SJSA1 (cell line): ENCODE results near the gene MRPS12. TPM values are rescaled to one million over a fixed set of nuclear protein-coding genes. Genes with fewer than 3 reads are reported as not detected.

Experiments
- DNase-seq, 2 experiments: peaks; one replicate each; pipeline ENCODE4 v3.0.0-alpha.2; 2015 to 2020; ENCODE audit warnings: low spot score in 2 of 2, low read depth in 1 of 2
- H3K27ac ChIP-seq: fragments of 250-450 bp; sonication (Bioruptor Pico); 2 replicates; pipeline ENCODE4 v1.5.1; 2020; ENCODE audit warnings: mild to moderate bottlenecking, moderate library complexity
- H3K27me3 ChIP-seq: fragments of 250-450 bp; sonication (Bioruptor Pico); replicated peaks from 2 replicates; pipeline ENCODE4 v1.5.1; 2020; ENCODE audit warnings: mild to moderate bottlenecking, moderate library complexity
- H3K36me3 ChIP-seq: fragments of 250-450 bp; sonication (Bioruptor Pico); 2 replicates; pipeline ENCODE4 v1.5.1; 2020; ENCODE audit warnings: mild to moderate bottlenecking
- H3K4me1 ChIP-seq: fragments of 250-450 bp; sonication (Bioruptor Pico); replicated peaks from 2 replicates; pipeline ENCODE4 v1.6.1; 2021; ENCODE audit warnings: mild to moderate bottlenecking
- H3K4me3 ChIP-seq: fragments of 250-450 bp; sonication (Bioruptor Pico); 2 replicates; pipeline ENCODE4 v1.5.1; 2020; ENCODE audit warnings: mild to moderate bottlenecking
- H3K9me3 ChIP-seq: fragments of 250-450 bp; sonication (Bioruptor Pico); replicated peaks from 2 replicates; pipeline ENCODE4 v1.5.1; 2020; ENCODE audit warnings: mild to moderate bottlenecking
- total RNA-seq: library from RNA; depleted of rRNA; stranded (reverse); fragments of >200 nt; shearing (Covaris generic); gene quantifications from 2 replicates; pipeline ENCODE4 v1.2.3, GENCODE V29; 2014

The MRPS12 gene
- total RNA-seq, 1 experiment from 2014 or later, result 60.6 TPM

DNA sequence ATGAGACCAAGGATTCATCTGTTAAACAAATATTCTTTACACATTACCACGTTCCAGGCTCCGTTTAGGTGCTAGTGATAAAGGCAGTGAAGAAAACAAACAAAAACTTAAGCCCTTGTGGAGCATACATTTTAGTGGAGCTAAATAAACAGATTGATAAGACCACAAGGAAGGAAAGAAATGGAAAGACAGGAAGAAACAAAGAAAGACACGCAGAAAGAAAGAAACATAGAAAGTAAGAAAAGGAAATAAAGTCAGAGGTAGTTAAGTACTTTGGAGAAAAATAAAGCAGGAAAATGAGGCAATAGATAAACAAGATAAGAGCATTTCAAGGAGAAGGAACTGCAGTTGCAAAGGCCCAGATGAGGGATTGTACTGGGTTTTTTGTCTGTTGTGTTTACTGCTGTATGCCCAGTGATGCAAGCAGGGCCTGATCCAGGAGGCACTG, 30.0 kb upstream of the MRPS12 start:
- peaks cover 6% of the 10 kb centered on the region; the same call in 1 of the 2 replicates for H3K4me1 ChIP-seq
- no peaks in the 10 kb centered on the region for H3K9me3 ChIP-seq
- no peak for DNase-seq
- H3K27me3 ChIP-seq, result no peaks in the 10 kb centered on the region
- H3K27ac ChIP-seq, result peak overlapping the region; percentile 90; the same call in 1 of the 2 replicates
- peaks cover 12% of the 10 kb centered on the region for H3K36me3 ChIP-seq
- peak overlapping the region; percentile 69 for H3K4me3 ChIP-seq

- no peak overlapping the region for H3K4me3 ChIP-seq
- H3K9me3 ChIP-seq, result no peaks in the 10 kb centered on the region
- no peaks in the 10 kb centered on the region for H3K27me3 ChIP-seq
- no peak for DNase-seq
- H3K4me1 ChIP-seq, result peaks cover 6% of the 10 kb centered on the region; the same call in 1 of the 2 replicates
- no peak overlapping the region for H3K27ac ChIP-seq
- H3K36me3 ChIP-seq, result peaks cover 15% of the 10 kb centered on the region
Measured at GRCh38 chr19:38901683-38902082, 29.1 kb upstream of the MRPS12 start.

DNA sequence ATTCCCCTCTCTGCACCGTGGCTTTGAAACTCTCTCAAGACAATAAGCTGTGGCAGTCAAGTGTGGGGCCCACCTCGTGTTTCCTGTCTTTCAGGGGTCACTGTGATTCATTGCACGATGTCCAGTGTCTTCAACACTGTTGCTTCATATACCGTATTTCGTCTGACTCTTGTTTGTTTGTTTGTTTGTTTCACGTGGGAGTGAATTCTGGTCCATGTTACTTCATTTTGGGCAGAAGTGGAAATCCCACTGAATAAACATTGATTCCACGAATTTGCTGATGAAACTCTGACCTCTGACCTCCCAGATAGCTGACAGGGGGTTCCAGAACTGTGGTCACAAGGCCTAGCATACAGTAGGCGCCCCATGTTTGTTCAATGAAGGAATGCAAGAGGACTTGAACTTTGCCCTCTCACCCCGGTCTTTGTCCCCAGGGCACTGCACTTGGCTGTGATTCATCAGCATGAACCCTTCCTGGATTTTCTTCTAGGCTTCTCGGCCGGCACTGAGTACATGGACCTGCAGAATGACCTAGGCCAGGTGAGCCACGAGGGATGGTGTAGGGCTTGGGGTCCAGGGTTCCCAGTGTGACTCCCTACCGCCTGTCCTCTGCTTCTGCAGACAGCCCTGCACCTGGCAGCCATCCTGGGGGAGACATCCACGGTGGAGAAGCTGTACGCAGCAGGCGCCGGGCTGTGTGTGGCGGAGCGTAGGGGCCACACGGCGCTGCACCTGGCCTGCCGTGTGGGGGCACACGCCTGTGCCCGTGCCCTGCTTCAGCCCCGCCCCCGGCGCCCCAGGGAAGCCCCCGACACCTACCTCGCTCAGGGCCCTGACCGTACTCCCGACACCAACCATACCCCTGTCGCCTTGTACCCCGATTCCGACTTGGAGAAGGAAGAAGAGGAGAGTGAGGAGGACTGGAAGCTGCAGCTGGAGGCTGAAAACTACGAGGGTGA, 25.9 kb upstream of the MRPS12 start:
- peaks cover 27% of the 10 kb centered on the region for H3K36me3 ChIP-seq
- H3K9me3 ChIP-seq, result no peaks in the 10 kb centered on the region
- no peaks in the 10 kb centered on the region for H3K27me3 ChIP-seq
- H3K4me3 ChIP-seq, result no peak overlapping the region
- DNase-seq, result no peak
- H3K4me1 ChIP-seq, result no peaks in the 10 kb centered on the region
- H3K27ac ChIP-seq, result no peak overlapping the region

DNA sequence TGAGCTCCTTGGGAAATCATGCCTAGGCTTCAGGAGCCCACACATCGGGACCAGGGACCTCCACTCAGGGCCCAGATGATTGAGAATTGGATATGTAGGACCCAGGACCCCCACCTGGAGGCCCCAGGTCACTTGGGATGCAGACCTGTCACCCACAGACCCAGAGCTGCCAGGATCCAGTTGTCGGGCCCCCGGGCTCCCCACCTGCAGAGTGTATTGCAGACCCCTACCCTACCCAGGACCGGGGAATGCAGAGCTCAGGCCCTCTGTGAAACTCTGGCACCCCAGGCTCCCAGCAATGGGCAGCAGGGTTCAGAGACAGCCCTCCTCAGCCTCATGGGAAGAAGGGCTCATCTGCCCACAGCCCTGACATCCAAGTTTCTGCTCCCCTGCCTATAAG, 25.1 kb upstream of the MRPS12 start:
- H3K4me1 ChIP-seq, result no peaks in the 10 kb centered on the region
- no peak overlapping the region for H3K4me3 ChIP-seq
- H3K36me3 ChIP-seq, result peaks cover 27% of the 10 kb centered on the region
- no peaks in the 10 kb centered on the region for H3K27me3 ChIP-seq
- DNase-seq, result no peak
- no peak overlapping the region for H3K27ac ChIP-seq
- no peaks in the 10 kb centered on the region for H3K9me3 ChIP-seq

DNA sequence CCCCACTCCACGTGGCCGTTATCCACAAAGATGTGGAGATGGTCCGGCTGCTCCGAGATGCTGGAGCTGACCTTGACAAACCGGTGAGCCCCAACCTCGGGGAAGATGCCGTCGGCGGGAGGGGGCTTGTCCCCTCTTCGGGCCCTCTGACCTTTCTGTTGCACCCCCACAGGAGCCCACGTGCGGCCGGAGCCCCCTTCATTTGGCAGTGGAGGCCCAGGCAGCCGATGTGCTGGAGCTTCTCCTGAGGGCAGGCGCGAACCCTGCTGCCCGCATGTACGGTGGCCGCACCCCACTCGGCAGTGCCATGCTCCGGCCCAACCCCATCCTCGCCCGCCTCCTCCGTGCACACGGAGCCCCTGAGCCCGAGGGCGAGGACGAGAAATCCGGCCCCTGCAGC, 23.5 kb upstream of the MRPS12 start:
- H3K9me3 ChIP-seq, result no peaks in the 10 kb centered on the region
- DNase-seq, result no peak
- H3K36me3 ChIP-seq, result peaks cover 27% of the 10 kb centered on the region
- H3K27me3 ChIP-seq, result no peaks in the 10 kb centered on the region
- H3K4me1 ChIP-seq, result no peaks in the 10 kb centered on the region
- H3K27ac ChIP-seq, result no peak overlapping the region
- no peak overlapping the region for H3K4me3 ChIP-seq

- H3K4me1 ChIP-seq, result no peaks in the 10 kb centered on the region
- H3K27ac ChIP-seq, result no peak overlapping the region
- no peaks in the 10 kb centered on the region for H3K9me3 ChIP-seq
- peaks cover 27% of the 10 kb centered on the region for H3K36me3 ChIP-seq
- DNase-seq, result no peak
- H3K27me3 ChIP-seq, result no peaks in the 10 kb centered on the region
- H3K4me3 ChIP-seq, result no peak overlapping the region
Measured at GRCh38 chr19:38907670-38908069, 23.1 kb upstream of the MRPS12 start.

DNA sequence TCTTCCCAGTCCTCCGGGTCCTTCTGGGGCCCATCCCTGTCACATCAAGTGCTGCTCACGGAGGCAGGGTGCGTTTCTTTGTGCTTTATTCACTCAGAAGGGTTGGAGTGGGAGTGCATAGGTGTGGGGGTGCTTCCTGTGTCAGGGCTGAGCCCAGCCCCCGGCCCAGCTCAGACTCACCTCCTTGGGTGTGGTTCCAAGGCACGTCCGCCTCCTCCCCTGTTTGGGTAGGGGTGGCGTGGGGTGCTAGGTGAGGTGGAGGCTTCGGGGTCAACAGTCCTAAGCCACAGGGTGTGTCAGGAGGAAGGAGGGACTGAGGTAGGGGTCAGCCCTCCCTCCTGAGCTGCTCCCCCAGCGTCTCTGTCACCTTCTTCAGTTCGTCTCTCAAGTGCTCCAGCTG, 21.8 kb upstream of the MRPS12 start:
- Histone ChIP-seq H3K4me1 (no peaks in the 10 kb centered on the region), H3K9me3 (no peaks in the 10 kb centered on the region), H3K27ac (no peak overlapping the region), H3K27me3 (no peaks in the 10 kb centered on the region), H3K36me3 (peaks cover 27% of the 10 kb centered on the region), H3K4me3 (no peak overlapping the region)
- no peak for DNase-seq

GRCh38 chr19:38910488-38910887, 20.3 kb upstream of the MRPS12 start:
- H3K27ac ChIP-seq, result no peak overlapping the region
- no peaks in the 10 kb centered on the region for H3K27me3 ChIP-seq
- no peak for DNase-seq
- no peaks in the 10 kb centered on the region for H3K4me1 ChIP-seq
- H3K36me3 ChIP-seq, result peaks cover 18% of the 10 kb centered on the region; the same call in 1 of the 2 replicates
- H3K9me3 ChIP-seq, result no peaks in the 10 kb centered on the region
- H3K4me3 ChIP-seq, result no peak overlapping the region

- Histone ChIP-seq H3K4me1 (no peaks in the 10 kb centered on the region), H3K27ac (no peak overlapping the region), H3K4me3 (no peak overlapping the region), H3K9me3 (no peaks in the 10 kb centered on the region), H3K36me3 (peaks cover 13% of the 10 kb centered on the region; the same call in 1 of the 2 replicates), H3K27me3 (no peaks in the 10 kb centered on the region)
- no peak for DNase-seq
Measured at GRCh38 chr19:38911388-38912001, 19.2 kb upstream of the MRPS12 start.

DNA sequence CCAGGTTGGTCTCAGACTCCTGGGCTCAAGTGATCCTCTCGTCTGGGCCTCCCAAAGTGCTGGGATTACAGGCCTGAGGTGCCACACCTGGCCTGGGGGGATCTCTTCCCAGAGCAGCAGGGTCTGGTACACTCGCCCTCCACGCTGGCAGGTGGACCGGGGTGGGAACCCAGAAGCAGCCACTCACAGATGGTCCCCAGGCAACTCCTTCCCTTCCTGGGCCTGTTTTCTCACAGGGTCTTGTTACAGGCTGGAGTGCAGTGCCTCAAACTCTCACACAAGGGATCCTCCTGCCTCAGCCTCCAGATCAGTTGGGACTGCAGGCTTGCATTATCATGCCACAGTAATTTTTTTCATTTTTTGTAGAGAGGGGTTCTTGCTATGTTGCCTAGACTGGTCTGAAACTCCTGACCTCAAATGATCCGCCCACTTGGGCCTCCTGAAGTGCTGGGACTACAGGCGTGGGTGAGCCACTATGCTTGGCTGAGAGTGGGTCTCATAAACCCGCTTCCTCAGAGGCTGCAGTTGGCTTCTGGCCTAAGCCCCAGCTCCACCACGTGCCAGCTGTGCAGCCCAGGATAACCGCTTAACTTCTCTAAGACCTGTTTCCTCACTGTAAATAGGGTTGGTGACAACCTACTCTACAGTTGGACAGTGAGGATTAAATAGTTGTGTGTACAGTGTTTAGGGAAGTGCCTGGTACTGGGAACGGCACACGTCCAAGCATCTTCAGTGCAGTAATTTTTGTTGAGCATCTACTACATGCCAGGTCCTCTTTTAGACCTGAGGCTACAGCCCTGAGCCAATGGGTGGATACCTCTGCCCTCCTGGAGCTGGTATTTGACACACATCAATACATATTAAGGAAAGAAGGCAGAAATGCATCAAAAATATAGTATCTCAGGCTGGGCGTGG, 17.9 kb upstream of the MRPS12 start:
- Histone ChIP-seq H3K9me3 (no peaks in the 10 kb centered on the region), H3K4me3 (no peak overlapping the region), H3K27me3 (no peaks in the 10 kb centered on the region), H3K36me3 (peaks cover 2% of the 10 kb centered on the region; the same call in 1 of the 2 replicates), H3K4me1 (no peaks in the 10 kb centered on the region), H3K27ac (no peak overlapping the region)
- DNase-seq, result no peak

- Histone ChIP-seq H3K27ac (no peak overlapping the region), H3K4me1 (no peaks in the 10 kb centered on the region), H3K4me3 (no peak overlapping the region), H3K9me3 (no peaks in the 10 kb centered on the region), H3K27me3 (no peaks in the 10 kb centered on the region), H3K36me3 (peaks cover under 1% of the 10 kb centered on the region; the same call in 1 of the 2 replicates)
- DNase-seq, result no peak
Measured at GRCh38 chr19:38913958-38914357, 16.8 kb upstream of the MRPS12 start.

DNA sequence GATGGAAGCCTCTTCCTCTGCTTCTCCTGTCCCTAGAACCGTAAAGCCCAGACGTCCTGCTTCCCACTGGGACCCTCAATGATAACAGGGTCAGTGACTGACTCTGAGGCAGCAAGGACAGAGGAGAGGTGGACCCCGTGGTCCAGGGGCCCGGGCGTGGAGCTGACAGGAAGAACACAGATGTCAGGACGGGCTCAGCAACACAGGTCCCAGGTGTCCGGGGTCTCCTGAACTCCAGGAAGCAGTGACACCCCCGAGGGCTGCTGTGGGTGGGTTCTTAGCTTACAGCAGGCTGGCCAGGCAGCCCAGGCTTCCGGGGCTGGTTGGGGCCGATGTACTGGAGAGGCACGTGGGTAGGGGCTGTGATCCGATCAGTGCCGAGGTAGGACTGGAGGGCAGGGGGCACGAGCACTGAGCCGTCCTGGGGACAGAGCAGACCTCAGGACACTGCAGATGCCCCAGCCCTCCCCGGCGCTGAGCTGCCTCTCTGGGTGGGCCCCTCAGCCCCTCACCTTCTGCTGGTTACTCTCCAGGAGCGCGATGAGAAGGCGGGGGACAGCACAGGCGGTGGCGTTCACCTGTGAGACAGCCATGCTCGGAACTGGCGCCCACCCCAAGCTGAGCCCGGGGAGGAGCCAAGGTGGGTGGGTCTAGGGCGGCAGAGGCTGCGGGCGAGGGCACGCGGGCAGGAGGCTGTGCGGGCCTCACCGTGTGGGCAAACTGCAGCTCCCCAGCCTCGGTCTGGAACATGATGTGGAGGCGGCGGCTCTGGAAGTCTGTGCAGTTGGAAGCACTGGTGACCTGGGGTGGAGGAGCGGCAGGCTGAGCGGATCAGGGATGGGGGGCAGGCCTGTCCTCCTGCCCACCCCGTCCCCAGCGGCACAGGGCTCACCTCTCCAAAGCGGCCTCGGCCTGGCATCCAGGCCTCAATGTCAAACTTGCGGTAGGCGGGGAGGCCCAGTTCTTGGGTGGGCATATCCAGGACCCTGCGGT, 15.1 kb upstream of the MRPS12 start:
- no peaks in the 10 kb centered on the region for H3K9me3 ChIP-seq
- DNase-seq, result no peak
- H3K4me1 ChIP-seq, result no peaks in the 10 kb centered on the region
- no peak overlapping the region for H3K27ac ChIP-seq
- H3K36me3 ChIP-seq, result no peaks in the 10 kb centered on the region; the same call in 1 of the 2 replicates
- H3K27me3 ChIP-seq, result no peaks in the 10 kb centered on the region
- H3K4me3 ChIP-seq, result no peak overlapping the region
